SK-N-SH (cell line): ENCODE data around the gene BAK1.

Experiments
- CTCF ChIP-seq: fragments of 200-600 bp; sonication (generic); IDR thresholded peaks from 2 replicates; pipeline ENCODE4 v1.6.1; 2017; ENCODE audit warnings: antibody characterized with exemption, mild to moderate bottlenecking, moderate library complexity
- ELF1 ChIP-seq: IDR thresholded peaks from 2 replicates; pipeline ENCODE4 v1.4.0; 2012
- EP300 ChIP-seq, 2 experiments: IDR thresholded peaks; 2 replicates each; pipeline versions ENCODE4 v1.4.0 to v1.6.1; 2012; ENCODE audit warnings: borderline replicate concordance in 1 of 2, low read depth in 1 of 2, low read length in 1 of 2
- EZH2phosphoT487 ChIP-seq: fragments of 200-600 bp; sonication (generic); IDR thresholded peaks from 2 replicates; pipeline ENCODE4 v1.6.1; 2017; ENCODE audit warnings: low read depth, mixed run types, mild to moderate bottlenecking, antibody characterized with exemption, moderate library complexity, borderline replicate concordance
- MEF2A ChIP-seq: IDR thresholded peaks from 2 replicates; pipeline ENCODE4 v1.4.0; 2012; ENCODE audit warnings: low read depth, borderline replicate concordance
- MXI1 ChIP-seq: IDR thresholded peaks from 2 replicates; pipeline ENCODE4 v1.6.1; 2012; ENCODE audit warnings: mild to moderate bottlenecking, low read depth, low read length, improper control_type of control experiment
- POLR2AphosphoS5 ChIP-seq: IDR thresholded peaks from 2 replicates; pipeline ENCODE4 v1.6.1; 2012; ENCODE audit warnings: low read depth, low read length
- RAD21 ChIP-seq: IDR thresholded peaks from 2 replicates; pipeline ENCODE4 v1.6.1; 2012; ENCODE audit warnings: mild to moderate bottlenecking, low read length
- RCOR1 ChIP-seq: fragments of 150-350 bp; IDR thresholded peaks from 2 replicates; pipeline ENCODE4 v1.6.1; 2017; ENCODE audit warnings: antibody characterized with exemption, low read length
- YY1 ChIP-seq: IDR thresholded peaks from 2 replicates; pipeline ENCODE4 v1.4.0; 2012; ENCODE audit warnings: low read depth, mild to moderate bottlenecking

- no peak for TF ChIP-seq CTCF
- TF ChIP-seq YY1: no peak
- TF ChIP-seq RAD21: no peak
- TF ChIP-seq EP300 (IDR thresholded peaks at IDR 0.05; ENCODE audit: borderline replicate concordance in 1 of 2, low read depth in 1 of 2, low read length in 1 of 2): no peak
- TF ChIP-seq POLR2AphosphoS5: no peak
- no peak for TF ChIP-seq EZH2phosphoT487
- TF ChIP-seq RCOR1: no peak
- no peak for TF ChIP-seq ELF1
- no peak for TF ChIP-seq MEF2A
- TF ChIP-seq MXI1: no peak
These were observed 20.7 kb upstream of the BAK1 start for GRCh38 chr6:33600761-33601160.
